Putamen (tissue), 1 donor: ENCODE measurements around the gene KLF7.

Experiments
- DNase-seq: peaks from one replicate; pipeline ENCODE4 v3.0.0-alpha.2; 2016; ENCODE audit warnings: low spot score

KLF7 gene

DNA sequence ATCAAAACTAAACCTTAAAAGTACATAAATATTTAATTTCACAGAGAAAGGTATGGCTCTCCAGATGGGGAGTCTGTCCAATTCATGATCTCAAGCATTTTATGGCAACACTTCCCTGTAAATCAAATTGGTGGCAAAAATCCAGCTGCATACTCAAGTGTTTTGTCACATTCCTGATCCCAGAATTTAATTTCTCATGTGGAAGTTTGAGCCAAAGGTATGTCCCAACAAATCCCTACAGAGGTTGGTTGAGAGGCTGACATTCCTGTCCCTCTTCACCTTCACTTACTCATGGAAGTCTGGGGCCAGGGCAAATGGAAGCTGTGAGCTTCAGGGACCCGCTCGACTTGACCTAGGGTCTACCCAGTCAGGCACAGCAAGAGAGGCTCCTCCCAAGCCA, 17.7 kb downstream of the KLF7 start:
- DNase-seq = no peak

DNA sequence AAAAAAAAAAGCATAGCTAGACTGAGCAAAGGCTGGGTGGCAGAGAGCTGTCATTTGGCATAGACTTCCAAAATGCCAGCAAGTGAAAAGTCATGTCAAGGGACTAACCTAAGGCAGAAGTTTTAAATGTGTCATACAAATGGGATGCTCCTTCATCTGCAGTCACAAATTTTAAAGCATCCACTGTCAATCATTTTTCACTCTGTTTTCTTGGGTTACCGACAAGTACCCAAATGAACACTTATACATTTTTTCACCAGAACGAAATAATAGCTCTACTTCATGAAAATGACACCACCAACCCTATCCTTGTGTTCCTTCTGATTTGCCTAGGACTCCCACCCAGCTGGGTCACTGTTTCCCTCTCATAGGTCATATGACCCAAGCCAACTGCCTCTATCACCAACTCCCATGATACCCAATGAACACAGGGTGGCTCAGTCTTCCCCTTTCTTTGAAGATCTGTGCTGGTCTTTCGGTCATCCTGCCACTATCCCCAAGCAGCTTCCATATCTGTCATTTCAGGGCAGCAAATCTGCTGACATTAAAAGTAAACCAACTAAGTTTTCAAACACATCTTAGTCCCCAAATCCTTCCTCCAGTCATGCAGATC, 21.5 kb downstream of the KLF7 start:
- DNase-seq = no peak

DNA sequence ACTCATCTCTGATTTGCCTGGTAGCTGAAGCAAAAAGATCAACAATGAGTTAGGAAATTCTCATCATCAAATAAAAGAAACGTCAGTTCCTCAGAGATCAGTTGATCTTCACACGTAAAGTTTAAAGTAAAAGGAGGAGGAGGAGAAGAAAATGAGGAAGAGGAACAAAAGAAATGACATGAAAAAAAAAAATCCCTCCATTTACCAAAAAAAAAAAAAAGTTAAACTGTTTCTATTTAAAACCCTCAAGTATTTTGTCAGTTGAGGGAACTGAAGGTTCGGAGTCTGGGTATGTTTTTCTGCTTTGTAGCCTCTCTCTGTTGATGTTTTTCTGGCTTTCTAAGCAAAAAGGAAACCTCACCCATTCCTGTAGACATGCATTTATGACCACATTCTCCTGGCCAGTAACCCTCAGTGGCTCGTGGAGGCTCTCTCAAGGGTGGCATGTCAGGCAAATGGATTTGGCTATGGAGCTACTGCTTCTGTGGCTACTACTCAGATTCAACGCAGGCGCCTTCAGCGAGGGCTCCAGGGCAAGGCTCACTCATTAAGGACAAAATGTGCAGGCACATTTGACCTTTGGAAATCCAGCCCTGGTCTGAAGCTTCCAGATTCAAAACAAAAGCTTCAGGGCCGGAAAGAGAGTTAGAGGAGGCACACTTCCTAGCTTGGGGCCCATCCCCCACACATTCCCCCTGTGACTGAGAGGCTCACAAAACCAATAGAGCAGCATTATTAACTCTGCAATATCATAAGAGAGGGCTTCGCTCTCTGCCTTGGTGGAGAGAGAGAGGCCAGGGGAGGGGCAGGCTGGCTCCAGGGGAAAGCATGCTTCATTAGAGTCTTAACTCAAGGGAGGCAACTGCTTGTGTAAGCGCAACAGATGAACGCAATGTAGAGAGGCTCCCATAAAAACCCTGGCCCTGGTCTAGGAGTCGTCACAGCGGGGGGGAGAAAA, 22.3 kb downstream of the KLF7 start:
- no peak for DNase-seq

DNA sequence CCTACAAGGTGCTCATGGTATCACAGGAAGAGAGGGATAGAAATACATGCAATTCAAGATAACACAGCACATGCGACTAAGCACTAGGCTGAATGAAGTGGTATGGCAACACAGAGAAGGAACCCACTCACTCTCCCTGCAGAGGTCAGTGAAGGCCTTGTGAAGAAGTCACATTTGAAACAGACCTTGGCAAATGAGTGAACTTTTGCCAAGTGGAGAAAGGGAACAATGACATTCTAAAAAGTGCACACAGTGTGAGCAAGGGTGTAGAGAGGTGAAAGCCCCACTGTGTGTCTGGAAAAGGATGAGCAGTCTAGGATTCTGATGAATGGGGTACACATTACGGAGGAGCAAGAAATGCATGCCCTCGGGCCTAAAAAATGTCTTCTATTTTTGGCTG, 23.3 kb downstream of the KLF7 start:
- DNase-seq = no peak

DNA sequence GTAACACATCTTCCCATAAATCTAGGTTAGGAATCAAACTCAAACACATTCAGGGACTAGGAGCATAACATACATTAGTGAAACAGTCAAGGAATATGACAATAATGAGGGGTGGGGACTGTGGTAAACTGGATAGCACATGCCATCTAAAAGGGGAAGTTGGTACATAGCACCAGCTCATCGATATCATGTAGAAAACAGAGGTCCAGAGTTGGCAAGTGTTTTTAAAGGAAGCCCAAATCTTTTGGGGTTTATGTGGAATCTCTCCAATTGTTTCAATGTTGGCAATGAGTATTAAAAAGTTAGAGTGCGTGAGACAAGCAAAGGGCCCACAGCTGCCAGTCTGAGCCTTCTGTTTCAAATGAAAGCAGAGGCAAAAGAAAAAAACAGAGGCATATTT, 24.4 kb downstream of the KLF7 start:
- DNase-seq = no peak

DNA sequence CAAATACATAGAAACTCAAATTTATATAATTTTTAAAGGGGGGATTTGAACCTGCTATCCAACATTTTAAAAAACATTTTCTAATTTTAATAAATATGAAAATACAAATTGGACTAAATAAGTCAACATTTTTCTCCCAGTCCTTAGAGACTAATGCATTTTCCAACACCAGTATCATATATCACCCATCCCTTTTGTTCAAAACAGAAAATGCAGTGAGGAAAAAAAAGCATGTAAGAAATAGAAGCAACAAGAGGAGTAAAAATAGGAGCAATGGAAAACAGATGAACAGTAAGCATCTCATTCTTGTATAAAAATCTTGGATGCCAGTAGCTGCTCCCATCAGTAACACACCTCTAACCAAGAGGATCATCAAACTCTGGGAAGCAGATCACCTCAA, 25.5 kb downstream of the KLF7 start:
- DNase-seq = no peak

DNA sequence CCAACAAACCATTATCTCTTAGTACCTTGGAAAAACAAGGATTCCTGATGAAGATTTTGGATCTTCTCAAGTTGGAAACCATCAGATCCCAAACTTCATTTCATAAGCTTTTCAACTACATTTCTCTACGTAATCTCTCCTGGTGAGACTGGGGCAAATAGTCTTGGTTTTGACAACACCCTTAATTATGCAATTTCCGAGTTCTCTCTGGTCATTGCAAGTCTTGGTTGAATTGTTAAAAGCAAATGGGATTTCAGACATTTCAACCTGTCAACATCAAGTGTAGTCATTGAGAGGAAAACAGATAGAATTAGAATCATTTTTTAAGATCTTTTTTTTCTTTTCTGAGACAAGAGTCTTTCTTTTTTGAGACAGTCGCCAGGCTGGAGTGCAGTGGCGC, 26.2 kb downstream of the KLF7 start:
- no peak for DNase-seq

DNA sequence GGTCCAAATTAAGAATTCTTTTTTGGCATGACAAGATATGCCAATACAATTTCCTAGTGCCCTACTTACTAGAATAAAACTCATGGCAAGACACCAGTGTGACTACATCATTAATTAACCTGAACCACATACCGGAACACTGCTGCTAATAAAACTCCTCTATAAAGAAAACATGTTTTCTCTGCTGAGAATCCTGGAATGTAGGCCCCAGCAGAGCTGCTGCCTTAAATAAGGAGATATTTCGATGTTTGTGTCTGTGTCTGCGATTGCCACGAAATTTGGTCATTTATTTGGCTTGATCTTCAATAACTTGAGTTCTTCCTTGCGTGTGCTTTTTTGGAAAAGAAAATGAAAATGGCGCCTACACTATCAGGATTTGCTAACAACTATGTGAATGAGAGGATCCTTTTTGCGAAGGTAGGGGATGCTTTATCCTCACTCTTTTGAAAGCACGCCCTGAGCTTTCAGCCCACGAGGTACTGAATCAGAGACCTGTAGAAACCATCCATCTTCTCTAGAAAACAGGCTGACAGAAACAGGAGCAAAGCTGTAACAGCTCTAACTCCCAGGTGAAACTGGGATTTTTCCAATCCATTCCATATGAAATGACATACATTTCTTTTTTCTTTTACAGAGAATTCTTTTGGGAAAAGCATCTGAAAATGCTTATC, 27.0 kb downstream of the KLF7 start:
- DNase-seq = peak; percentile 76

DNA sequence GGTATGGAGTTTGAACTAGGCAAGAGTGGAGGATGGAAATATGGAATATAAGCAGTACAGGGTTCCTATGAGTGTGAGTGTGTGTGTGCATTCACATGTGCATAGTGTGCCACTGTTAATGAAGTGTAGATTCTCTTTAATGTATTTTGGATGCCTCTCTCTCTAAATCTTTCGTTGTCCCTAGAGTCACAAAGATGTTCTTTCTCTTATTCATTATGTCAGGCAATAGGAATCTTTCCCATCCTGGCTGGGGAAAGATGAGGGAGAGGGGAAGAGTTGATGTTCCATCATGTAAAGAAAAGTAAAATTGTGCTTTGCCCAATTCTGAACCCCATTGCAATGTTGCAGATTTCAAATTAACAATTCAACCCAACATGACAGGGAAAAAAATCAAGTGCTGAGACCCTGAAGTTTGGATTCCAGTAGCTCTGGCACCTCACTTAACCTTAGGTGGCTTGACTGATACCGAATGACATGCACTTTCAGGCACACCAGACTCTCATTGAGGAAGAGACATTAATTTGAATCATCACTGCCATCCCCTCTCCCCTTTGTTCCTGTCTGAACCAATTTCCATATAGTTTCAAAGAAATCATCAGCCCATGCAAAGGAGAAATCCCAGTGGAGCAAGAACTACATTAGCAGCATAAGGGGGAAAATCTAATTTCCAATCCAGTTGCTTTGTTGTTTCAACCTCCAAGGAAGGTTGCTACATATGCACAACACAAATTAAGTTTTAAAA, 28.0 kb downstream of the KLF7 start:
- DNase-seq = no peak

DNA sequence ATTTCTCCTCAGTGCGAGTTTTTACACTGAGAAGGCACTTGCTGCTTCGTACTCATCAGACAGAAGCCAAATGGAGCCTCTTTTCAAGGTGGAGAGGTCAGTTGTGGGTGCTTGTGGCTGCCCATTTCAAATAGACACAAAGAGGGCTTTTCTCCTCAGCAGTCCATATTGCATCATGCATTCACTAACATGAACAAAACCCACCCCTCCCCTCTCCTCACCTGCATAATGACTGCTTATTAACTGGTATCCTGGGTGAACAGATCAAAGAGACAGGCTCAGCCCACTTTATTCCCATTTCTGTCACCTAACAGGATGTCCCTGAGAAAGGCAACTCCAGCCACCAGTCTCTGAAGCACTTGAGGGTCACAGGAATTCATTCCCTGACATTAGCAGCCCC, 28.9 kb downstream of the KLF7 start:
- no peak for DNase-seq

DNA sequence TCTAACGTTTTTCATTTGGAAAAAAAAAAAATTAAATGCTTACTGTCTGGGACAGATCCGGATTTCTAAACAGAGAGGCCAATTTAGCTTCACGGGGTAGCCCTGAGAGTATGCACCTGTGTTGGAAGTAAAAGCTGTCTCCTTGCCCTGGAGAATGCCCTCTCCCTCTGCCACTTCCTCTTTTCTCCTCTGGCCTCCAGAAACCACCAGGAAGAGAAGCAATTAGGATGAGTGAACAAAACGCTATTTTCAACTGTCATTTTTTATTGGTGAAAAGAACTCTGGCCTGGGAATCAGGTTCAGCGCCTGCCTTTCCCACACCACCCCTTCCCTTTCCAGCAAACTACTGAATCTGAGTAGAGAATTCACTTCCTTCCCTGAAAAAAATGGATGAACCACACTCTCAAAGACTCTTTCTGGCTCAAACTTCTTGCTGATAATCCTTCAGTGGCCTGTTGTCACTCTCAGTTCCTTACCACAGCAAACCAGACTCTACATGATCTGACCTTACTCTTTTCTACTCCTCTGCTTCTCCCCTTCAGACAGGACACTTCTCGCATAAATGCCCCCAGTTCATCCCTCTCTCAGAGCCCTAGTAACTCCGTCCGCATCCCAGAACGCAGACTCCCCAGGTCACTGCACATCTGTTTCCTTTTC, 29.8 kb downstream of the KLF7 start:
- no peak for DNase-seq

DNA sequence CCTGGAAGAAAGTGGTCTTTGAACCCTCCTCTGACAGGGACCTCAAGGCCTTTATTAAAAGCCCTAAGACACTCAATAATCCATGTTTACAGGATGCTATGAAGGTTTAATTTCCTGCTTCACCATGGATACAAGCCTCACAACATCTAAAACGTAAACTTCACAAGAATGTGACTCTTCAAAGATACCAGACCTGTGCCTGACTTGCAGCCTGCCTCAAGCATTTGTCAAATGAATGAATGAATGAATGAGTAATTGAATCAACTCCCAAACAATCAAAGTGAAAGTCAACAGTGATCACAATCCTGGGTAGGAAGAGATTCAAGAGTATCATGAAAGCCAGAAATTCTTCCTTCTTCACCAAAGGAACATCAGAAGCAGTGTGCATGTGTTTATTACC, 30.4 kb downstream of the KLF7 start:
- no peak for DNase-seq

DNA sequence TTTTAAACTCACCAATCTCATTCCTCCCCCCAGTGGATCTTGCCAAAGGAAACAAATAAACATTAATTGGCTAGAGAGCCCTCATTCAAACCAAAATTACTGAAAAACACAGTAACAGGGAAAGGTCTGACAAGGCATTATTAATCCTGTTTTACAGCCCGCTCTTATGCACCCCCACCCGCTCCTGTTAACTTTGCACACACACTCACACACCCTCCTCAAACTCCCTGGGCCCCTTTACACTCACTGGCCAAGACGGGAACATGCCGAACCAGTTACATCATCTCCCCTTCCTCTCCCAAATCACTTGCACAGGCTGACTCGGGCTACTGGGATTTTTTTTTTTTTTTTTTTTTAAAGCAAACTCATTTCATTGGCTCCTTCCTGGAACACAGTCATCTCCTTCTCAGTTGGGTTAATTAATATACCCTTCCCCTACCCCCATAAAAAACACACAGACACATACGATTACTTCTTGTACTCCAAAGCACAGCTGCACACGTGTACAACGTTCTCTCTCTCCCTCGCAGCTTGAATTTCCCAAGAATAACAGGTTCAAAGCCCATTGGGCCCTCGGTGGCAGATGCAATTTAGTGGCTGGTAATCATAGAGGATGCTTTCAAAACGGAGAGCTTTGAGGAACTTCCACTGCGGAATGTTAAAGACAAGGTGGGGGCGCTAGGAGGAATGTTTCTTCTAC, 31.8 kb downstream of the KLF7 start:
- no peak for DNase-seq

DNA sequence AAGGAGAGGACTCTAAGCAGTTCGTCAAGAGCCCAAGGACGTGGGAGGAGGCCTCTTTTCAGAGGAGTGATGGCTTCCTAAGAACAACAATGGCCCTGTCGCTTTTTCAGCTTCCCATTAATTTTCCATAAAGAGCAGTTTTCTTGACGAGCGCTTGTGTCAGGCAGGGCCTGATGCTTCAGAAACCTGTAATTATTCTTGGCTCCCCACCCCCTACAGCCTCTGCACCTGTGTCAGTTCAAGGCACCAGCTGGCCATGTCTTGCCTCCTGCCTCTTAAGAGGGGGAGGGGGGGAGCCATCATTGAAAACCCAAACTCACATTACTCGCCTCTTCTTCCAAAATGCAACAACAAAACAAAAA, 32.3 kb downstream of the KLF7 start:
- DNase-seq = no peak

DNA sequence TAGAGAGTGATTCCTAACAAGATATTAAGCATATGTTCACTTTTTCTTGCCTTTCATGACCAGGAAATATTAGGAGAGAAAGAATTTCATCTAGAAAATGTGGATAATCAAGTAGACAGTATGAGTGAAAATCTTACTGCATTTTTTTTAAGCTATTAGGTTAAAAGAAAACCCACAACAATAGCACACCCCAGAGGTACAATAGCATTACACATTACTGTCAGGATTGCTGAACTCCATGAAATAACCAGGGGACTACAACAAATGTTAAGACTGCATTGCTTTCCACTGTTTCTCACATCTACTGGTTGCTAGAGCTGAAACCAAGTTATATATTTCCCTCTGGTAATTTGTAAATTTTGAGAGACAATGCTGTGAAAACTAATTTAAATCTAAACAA, 33.7 kb downstream of the KLF7 start:
- DNase-seq = no peak

DNA sequence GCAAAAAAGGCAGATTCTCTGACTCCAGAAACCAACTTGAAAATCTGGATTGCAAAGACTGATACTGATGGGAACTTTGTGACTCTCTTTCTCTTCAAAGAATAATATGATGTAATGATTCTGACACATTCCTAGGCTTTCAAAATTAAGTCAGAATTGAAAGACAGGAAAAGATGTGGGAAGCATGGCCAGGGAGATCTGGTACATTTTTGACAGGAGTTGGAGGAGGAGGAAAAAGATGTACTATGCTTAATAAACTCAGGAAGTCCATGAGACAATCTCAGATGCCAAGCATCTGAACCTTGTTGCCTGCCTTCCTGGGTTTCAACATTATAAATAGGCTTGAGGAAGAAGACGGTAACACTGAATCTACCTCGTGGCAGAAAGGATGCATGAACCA, 34.2 kb downstream of the KLF7 start:
- no peak for DNase-seq

DNA sequence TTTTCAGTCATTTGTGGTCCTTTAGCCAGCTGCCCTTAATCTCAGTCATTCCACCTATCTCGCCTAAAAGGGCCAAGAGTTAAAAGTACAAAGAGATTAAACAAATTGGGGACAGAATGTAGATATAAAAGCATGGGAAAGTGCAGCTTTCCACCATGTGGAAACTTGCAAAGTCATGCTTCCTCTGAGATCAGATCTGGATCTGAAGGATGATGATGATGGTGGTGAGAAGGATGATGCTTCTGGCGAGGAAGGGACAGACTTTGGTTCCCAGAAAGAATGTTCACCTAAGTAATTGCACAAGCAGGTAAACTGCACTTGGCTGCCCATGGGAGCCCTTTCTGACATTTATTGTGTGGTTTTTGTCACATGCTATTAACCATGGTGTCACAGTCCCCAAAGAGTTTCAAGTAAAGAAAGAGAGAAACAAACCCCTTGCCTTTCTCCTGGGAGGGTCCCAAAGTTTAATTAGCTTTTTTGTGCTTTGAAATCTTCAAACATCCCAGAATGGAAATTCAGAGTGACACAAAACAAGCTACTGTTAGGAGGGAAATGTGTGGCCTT, 34.7 kb downstream of the KLF7 start:
- no peak for DNase-seq

DNA sequence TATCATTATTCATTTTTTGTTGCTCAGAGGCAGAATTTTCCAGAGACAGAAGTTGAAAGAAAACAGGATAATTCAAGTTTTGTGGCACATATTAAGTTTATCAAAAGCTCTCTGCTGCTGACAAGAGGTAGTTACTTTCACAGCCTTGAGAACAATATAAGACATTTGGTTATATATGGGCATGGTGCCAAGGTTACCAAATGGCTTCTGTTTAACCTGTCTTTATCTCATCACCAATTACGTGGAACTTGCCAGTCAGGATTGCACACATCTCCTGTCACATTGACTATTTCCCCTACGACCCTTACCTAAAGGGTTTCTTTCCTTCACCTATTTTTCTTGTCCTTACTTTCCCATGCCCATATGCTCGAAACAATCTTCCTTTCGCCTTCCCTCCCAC, 35.9 kb downstream of the KLF7 start:
- no peak for DNase-seq

DNA sequence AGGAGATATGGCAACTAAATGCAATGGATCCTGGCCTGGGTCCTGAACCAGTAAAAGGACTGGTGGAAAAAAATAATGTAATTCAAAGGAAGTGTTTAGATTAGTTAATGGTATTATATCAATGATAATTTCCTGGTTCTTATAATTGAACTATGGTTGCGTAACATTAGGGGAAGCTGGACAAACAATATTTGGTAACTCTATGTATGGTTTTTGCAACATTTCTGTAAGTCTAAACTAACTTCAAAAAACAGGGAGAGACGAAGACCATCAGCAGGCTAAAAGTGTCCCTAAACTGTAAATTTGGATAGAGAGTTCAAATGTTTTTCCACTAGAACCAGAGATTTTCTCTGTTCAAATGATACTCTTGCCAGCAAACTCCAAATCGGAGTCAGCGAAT, 36.9 kb downstream of the KLF7 start:
- DNase-seq = no peak

DNA sequence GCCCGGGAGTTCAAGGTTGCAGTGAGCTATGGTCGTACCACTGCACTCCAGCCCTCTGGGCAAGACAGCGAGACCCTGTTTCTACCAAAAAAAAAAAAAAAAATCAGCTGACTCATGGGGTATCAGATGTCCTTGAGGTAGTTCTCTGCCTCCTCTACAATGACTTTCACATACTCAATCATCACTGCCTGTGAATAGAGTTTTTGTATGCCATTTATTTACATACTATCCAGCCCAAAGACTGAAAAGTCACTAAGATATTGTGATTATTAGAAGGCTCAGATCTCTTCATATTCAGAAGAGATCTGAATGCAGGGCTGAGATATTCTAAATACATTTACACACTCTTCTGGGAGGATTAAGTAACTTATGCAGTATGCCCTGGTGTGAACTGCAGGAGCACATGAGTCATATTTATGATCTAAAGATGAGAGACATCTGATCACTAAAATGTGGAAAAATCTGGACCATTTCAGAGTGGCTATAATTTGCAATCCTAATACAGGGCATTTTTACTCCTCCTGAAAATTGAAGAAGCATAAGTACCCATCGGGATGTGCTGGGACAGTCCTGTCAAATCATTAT, 38.9 kb downstream of the KLF7 start:
- no peak for DNase-seq
